Measurements from ENCODE around the gene HEG1. TPM values are rescaled to one million over a fixed set of nuclear protein-coding genes. Genes with fewer than 3 reads are reported as not detected.

HEG1 gene
- total RNA-seq, 2 donors from 2014 or later, result 45.7 to 46.1 TPM

- WGBS, 2 donors, result 100% methylated on average over 2 of the region's 2 CpGs
- Histone ChIP-seq H3K4me3 (no peak overlapping the region), H3K36me3 (replicated peaks in 1 of 2; ENCODE audit: insufficient read depth in 1 of 2, low read depth in 2 of 2) (peaks cover 0 to 3% of the 10 kb centered on the region in 2 donors), H3K4me1 (peaks cover 17% of the 10 kb centered on the region), H3K27me3 (no peaks in the 10 kb centered on the region), H3K27ac (no peak overlapping the region), H3K9me3 (no peaks in the 10 kb centered on the region)
- ATAC-seq, result no peak
- no peak for DNase-seq
- TF ChIP-seq, protein P1, sequence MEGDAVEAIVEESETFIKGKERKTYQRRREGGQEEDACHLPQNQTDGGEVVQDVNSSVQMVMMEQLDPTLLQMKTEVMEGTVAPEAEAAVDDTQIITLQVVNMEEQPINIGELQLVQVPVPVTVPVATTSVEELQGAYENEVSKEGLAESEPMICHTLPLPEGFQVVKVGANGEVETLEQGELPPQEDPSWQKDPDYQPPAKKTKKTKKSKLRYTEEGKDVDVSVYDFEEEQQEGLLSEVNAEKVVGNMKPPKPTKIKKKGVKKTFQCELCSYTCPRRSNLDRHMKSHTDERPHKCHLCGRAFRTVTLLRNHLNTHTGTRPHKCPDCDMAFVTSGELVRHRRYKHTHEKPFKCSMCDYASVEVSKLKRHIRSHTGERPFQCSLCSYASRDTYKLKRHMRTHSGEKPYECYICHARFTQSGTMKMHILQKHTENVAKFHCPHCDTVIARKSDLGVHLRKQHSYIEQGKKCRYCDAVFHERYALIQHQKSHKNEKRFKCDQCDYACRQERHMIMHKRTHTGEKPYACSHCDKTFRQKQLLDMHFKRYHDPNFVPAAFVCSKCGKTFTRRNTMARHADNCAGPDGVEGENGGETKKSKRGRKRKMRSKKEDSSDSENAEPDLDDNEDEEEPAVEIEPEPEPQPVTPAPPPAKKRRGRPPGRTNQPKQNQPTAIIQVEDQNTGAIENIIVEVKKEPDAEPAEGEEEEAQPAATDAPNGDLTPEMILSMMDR (IDR thresholded peaks at IDR 0.05), result no peak
- no peak for TF ChIP-seq POLR2A (IDR thresholded peaks at IDR 0.05)
- intact Hi-C loops (cut with DNase I), result no loop called here
Measured at GRCh38 chr3:124974691-124975090, 81.1 kb downstream of the HEG1 start.

DNA sequence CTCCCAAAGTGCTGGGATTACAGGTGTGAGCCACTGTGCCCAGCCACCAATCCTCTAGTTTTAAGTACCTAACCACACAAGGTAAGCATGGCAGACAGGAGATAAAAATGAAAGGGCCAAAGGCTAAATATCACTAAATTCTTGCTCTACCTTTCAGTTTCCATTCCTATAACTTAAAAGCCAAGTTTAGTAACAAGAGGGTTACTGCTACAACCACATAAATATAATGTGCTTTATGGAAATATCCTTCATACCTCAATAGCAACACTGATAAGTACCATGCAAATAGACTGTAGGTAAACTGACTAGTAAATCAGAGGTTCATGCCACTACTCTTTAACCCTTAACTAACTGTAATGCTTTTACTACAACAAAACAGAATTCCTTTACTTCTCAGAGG is 82.5 kb downstream of the HEG1 start:
- Histone ChIP-seq H3K27ac (no peak overlapping the region), H3K4me3 (no peak overlapping the region), H3K27me3 (no peaks in the 10 kb centered on the region), H3K36me3 (replicated peaks in 1 of 2; ENCODE audit: insufficient read depth in 1 of 2, low read depth in 2 of 2) (peaks cover 0 to 3% of the 10 kb centered on the region in 2 donors), H3K9me3 (no peaks in the 10 kb centered on the region), H3K4me1 (peaks cover 17% of the 10 kb centered on the region)
- intact Hi-C loops (cut with DNase I), result no loop called here
- TF ChIP-seq, protein P1 (IDR thresholded peaks at IDR 0.05), result no peak
- no peak for TF ChIP-seq POLR2A (IDR thresholded peaks at IDR 0.05)
- ATAC-seq (no peak), DNase-seq (no peak)

- Histone ChIP-seq H3K4me1 (peaks cover 17% of the 10 kb centered on the region), H3K27ac (peak overlapping the region in 1 of 4 donors; percentile 1), H3K9me3 (no peaks in the 10 kb centered on the region), H3K27me3 (no peaks in the 10 kb centered on the region), H3K36me3 (replicated peaks in 1 of 2; ENCODE audit: insufficient read depth in 1 of 2, low read depth in 2 of 2) (no peaks in the 10 kb centered on the region), H3K4me3 (no peak overlapping the region)
- no peak for TF ChIP-seq POLR2A (IDR thresholded peaks at IDR 0.05)
- TF ChIP-seq, protein P1 (IDR thresholded peaks at IDR 0.05), result no peak
- DNase-seq, result peak in 2 of 4 donors; percentile 43 to 59
- WGBS, 2 donors, result 13 to 23% methylated on average over 3 of the region's 3 CpGs
- peak; percentile 88 for ATAC-seq
- intact Hi-C loops (cut with DNase I), result no loop called here
Measured at GRCh38 chr3:124972457-124972856, 83.3 kb downstream of the HEG1 start.

GRCh38 chr3:124969963-124970722 is 85.7 kb downstream of the HEG1 start:
- Histone ChIP-seq H3K4me3 (no peak overlapping the region), H3K9me3 (no peaks in the 10 kb centered on the region), H3K27ac (no peak overlapping the region), H3K4me1 (peaks cover 17% of the 10 kb centered on the region), H3K36me3 (replicated peaks in 1 of 2; ENCODE audit: insufficient read depth in 1 of 2, low read depth in 2 of 2) (no peaks in the 10 kb centered on the region), H3K27me3 (no peaks in the 10 kb centered on the region)
- intact Hi-C loops (cut with DNase I), result no loop called here
- TF ChIP-seq, protein P1 (IDR thresholded peaks at IDR 0.05), result no peak
- no peak for TF ChIP-seq POLR2A (IDR thresholded peaks at IDR 0.05)
- DNase-seq (no peak), ATAC-seq (no peak)
- WGBS, 2 donors, result 93 to 95% methylated on average over 18 of the region's 18 CpGs

- ATAC-seq, result no peak
- Histone ChIP-seq H3K27me3 (no peaks in the 10 kb centered on the region), H3K36me3 (replicated peaks in 1 of 2; ENCODE audit: insufficient read depth in 1 of 2, low read depth in 2 of 2) (no peaks in the 10 kb centered on the region), H3K4me3 (no peak overlapping the region), H3K4me1 (peaks cover 17% of the 10 kb centered on the region), H3K27ac (no peak overlapping the region), H3K9me3 (no peaks in the 10 kb centered on the region)
- 80 to 86% methylated on average over 8 of the region's 8 CpGs for WGBS, 2 donors
- intact Hi-C loops (cut with DNase I), result no loop called here
- no peak for DNase-seq
- no peak for TF ChIP-seq POLR2A (IDR thresholded peaks at IDR 0.05)
- TF ChIP-seq, protein P1 (IDR thresholded peaks at IDR 0.05), result no peak
Measured at GRCh38 chr3:124969190-124969589, 86.6 kb downstream of the HEG1 start.

Measured in body of pancreas (tissue), 4 donors.